NCI-H2196 (cell line): ENCODE measurements around the gene UNC5B.
A peak's percentile ranks its signal among the peaks of the same experiment; 100 is the strongest.

Experiments
- DNase-seq: peaks from one replicate; lab custom pipeline; 2025; ENCODE audit not compliant: unreplicated experiment; lab: John Stamatoyannopoulos, UW

The UNC5B gene

GRCh38 chr10:71279590-71280170, 67.3 kb downstream of the UNC5B start:
- DNase-seq, result no peak

- no peak for DNase-seq
These were observed 67.8 kb downstream of the UNC5B start for GRCh38 chr10:71280216-71280615.

- DNase-seq, result no peak
These were observed 68.5 kb downstream of the UNC5B start for GRCh38 chr10:71280825-71281224.

GRCh38 chr10:71281646-71282322, 69.4 kb downstream of the UNC5B start:
- no peak for DNase-seq

GRCh38 chr10:71282323-71282680, 69.9 kb downstream of the UNC5B start:
- DNase-seq, result no peak

GRCh38 chr10:71283410-71283809, 71.0 kb downstream of the UNC5B start:
- no peak for DNase-seq

- no peak for DNase-seq
These were observed 71.5 kb downstream of the UNC5B start for GRCh38 chr10:71283876-71284275.

- DNase-seq, result no peak
These were observed 72.3 kb downstream of the UNC5B start for GRCh38 chr10:71284544-71285179.

GRCh38 chr10:71285180-71285545, 72.8 kb downstream of the UNC5B start:
- DNase-seq, result peak; percentile 24

GRCh38 chr10:71285986-71286385, 73.6 kb downstream of the UNC5B start:
- no peak for DNase-seq

- no peak for DNase-seq
These were observed 74.3 kb downstream of the UNC5B start for GRCh38 chr10:71286521-71287294.

- DNase-seq, result no peak
These were observed 75.1 kb downstream of the UNC5B start for GRCh38 chr10:71287456-71287855.

- no peak for DNase-seq
These were observed 76.1 kb downstream of the UNC5B start for GRCh38 chr10:71288461-71288860.

- DNase-seq, result no peak
These were observed 77.2 kb downstream of the UNC5B start for GRCh38 chr10:71289421-71290130.

- DNase-seq, result no peak
These were observed 78.0 kb downstream of the UNC5B start for GRCh38 chr10:71290331-71290730.

GRCh38 chr10:71290806-71291527, 78.6 kb downstream of the UNC5B start:
- DNase-seq, result no peak

- DNase-seq, result no peak
These were observed 79.1 kb downstream of the UNC5B start for GRCh38 chr10:71291528-71291900.

GRCh38 chr10:71292624-71293445, 80.5 kb downstream of the UNC5B start:
- no peak for DNase-seq

- DNase-seq, result peak; percentile 36
These were observed 81.2 kb downstream of the UNC5B start for GRCh38 chr10:71293446-71294084.
